ENCODE measurements around the gene INPP5A. TPM values are rescaled to one million over a fixed set of nuclear protein-coding genes. Genes with fewer than 3 reads are reported as not detected.

Gene INPP5A
- total RNA-seq, 2 donors from 2014 or later, result 9.2 to 14.5 TPM

- ATAC-seq (no peak), DNase-seq (peak in 3 of 4 donors; percentile 2 to 8 (median 7))
- no peak overlapping the region for H3K27ac ChIP-seq
- TF ChIP-seq, protein P1, sequence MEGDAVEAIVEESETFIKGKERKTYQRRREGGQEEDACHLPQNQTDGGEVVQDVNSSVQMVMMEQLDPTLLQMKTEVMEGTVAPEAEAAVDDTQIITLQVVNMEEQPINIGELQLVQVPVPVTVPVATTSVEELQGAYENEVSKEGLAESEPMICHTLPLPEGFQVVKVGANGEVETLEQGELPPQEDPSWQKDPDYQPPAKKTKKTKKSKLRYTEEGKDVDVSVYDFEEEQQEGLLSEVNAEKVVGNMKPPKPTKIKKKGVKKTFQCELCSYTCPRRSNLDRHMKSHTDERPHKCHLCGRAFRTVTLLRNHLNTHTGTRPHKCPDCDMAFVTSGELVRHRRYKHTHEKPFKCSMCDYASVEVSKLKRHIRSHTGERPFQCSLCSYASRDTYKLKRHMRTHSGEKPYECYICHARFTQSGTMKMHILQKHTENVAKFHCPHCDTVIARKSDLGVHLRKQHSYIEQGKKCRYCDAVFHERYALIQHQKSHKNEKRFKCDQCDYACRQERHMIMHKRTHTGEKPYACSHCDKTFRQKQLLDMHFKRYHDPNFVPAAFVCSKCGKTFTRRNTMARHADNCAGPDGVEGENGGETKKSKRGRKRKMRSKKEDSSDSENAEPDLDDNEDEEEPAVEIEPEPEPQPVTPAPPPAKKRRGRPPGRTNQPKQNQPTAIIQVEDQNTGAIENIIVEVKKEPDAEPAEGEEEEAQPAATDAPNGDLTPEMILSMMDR (IDR thresholded peaks at IDR 0.05), result no peak
- TF ChIP-seq POLR2A (IDR thresholded peaks at IDR 0.05), result no peak
- H3K9me3 ChIP-seq, result no peaks in the 10 kb centered on the region
- no peaks in the 10 kb centered on the region for H3K27me3 ChIP-seq
- intact Hi-C loops (cut with DNase I), result no loop called here
- H3K4me3 ChIP-seq, result no peak overlapping the region
- WGBS, 2 donors, result 90 to 93% methylated on average over 30 to 36 of the region's 36 CpGs
- H3K4me1 ChIP-seq, result no peaks in the 10 kb centered on the region
- no peaks in the 10 kb centered on the region for H3K36me3 ChIP-seq (replicated peaks in 1 of 2; ENCODE audit: insufficient read depth in 1 of 2, low read depth in 2 of 2)
Measured at GRCh38 chr10:132645630-132646442, 108.2 kb downstream of the INPP5A start.

DNA sequence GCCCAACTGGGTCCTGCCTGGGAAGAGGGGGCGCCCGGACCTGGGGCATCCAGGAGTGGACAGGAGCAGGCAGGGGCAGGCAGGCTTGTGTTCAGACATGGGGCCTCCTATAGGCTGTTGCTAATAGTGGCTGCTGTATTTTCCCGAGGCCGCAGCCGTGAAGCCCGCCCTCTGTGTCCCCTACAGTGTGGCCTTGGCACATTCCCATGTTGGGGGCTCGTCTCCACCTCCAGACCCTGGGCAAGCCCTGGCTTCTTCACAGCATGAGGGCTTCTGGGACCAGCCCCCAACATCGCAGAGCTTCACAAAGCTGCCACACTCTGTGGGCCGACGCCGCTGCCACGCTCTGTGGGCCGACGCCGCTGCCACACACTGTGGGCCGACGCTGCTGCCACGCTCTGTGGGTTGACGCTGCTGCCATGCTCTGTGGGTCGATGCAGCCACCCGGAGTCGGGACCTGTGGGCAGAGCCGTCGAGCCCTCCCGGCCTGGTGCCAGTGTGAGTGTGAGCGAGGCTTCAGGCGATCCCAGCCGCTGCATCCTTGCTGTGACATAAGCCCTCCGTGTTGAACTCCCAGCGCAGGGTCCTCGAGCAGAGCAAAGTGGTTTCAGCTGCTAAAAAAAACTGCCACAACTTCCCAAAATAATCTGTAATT lies 109.0 kb downstream of the INPP5A start:
- 94 to 98% methylated on average over 17 to 26 of the region's 31 CpGs for WGBS, 2 donors
- TF ChIP-seq POLR2A (IDR thresholded peaks at IDR 0.05), result no peak
- TF ChIP-seq, protein P1 (IDR thresholded peaks at IDR 0.05), result no peak
- H3K4me3 ChIP-seq, result no peak overlapping the region
- no peaks in the 10 kb centered on the region for H3K4me1 ChIP-seq
- H3K27me3 ChIP-seq, result no peaks in the 10 kb centered on the region
- no peaks in the 10 kb centered on the region for H3K9me3 ChIP-seq
- DNase-seq, result peak in 3 of 4 donors; percentile 4 to 9 (median 8)
- ATAC-seq, result no peak
- intact Hi-C loops (cut with DNase I), result no loop called here
- H3K27ac ChIP-seq, result no peak overlapping the region
- H3K36me3 ChIP-seq (replicated peaks in 1 of 2; ENCODE audit: insufficient read depth in 1 of 2, low read depth in 2 of 2), result no peaks in the 10 kb centered on the region

DNA sequence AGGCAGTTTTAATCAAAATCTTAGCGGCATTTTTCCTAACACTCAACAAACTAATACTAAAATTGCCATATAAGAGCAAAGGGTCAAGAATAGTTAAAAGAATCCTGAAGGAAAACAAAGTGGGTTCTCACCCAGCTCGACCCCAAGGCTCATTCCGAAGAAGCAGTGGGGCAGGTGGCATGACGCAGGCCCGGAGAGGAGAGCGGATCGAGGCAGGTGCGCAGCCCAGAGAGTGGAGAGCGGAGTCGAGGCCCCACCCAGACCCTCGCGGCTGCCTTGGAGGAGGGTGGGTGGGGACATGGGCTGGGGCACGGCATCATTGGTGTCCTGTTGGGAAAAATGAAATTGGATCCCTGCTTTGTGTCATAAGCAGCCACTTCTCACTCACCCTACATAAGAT lies 109.8 kb downstream of the INPP5A start:
- Histone ChIP-seq H3K4me3 (no peak overlapping the region), H3K27me3 (no peaks in the 10 kb centered on the region), H3K9me3 (no peaks in the 10 kb centered on the region), H3K4me1 (no peaks in the 10 kb centered on the region), H3K27ac (no peak overlapping the region), H3K36me3 (replicated peaks in 1 of 2; ENCODE audit: insufficient read depth in 1 of 2, low read depth in 2 of 2) (no peaks in the 10 kb centered on the region)
- intact Hi-C loops (cut with DNase I), result no loop called here
- no peak for TF ChIP-seq POLR2A (IDR thresholded peaks at IDR 0.05)
- TF ChIP-seq, protein P1 (IDR thresholded peaks at IDR 0.05), result no peak
- ATAC-seq (no peak), DNase-seq (peak in 3 of 4 donors; percentile 2 to 9 (median 6))
- 91% methylated on average over 13 of the region's 13 CpGs for WGBS, 2 donors

DNA sequence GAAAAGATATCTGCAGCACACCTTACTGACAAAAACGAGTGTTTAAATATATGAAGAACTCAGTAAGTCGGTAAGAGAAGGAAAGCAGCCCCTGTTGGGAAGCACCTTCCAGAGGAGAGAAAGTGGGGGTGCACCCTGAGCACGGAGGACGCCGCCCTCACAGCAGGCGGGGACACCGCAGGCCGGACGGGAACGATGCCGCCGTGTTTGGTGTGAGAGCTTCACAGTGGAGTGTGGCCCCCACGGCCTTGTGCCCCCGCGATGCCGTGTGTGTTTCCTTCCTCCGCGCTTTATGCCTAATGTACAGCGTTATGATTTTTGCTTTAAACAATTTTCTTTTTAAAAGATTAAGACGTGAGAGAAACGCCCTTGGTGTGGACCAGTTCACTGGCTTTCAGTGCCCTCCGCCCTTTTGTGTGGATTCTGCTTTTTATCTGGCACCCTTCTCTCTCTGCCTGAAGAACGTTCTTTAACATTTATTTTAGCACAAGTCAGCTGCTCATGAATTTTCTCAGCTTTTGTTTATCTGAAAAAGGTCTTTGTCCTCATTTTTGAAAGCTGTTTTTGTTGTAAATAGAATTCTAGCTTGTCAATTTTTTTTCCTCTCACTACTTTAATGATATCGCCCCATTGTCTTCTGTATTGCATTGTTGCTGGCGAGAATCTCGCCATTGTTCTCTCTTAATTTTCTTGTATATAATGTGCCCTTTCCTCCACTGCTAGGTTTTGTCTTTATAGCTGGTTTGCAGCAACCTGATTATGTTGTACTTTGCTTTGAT lies 110.7 kb downstream of the INPP5A start:
- Histone ChIP-seq H3K36me3 (replicated peaks in 1 of 2; ENCODE audit: insufficient read depth in 1 of 2, low read depth in 2 of 2) (no peaks in the 10 kb centered on the region), H3K9me3 (no peaks in the 10 kb centered on the region), H3K27ac (no peak overlapping the region), H3K27me3 (no peaks in the 10 kb centered on the region), H3K4me1 (no peaks in the 10 kb centered on the region), H3K4me3 (no peak overlapping the region)
- no peak for ATAC-seq
- intact Hi-C loops (cut with DNase I), result no loop called here
- TF ChIP-seq POLR2A (IDR thresholded peaks at IDR 0.05), result no peak
- TF ChIP-seq, protein P1 (IDR thresholded peaks at IDR 0.05), result no peak
- peak in 2 of 4 donors; percentile 2 to 5 for DNase-seq
- 85 to 90% methylated on average over 26 of the region's 26 CpGs for WGBS, 2 donors
